T-helper 22 cell (primary cell): ENCODE data around the gene CPAMD8.
"Not testable (repeated sequence)": the region's sequence is repeated elsewhere in the genome, so short reads cannot be mapped to it uniquely, and the experiment has no call there.

Source experiments
- DNase-seq: peaks from one replicate; pipeline ENCODE4 v3.0.0-alpha.2; 2020; ENCODE audit warnings: low read depth

CPAMD8 gene

DNA sequence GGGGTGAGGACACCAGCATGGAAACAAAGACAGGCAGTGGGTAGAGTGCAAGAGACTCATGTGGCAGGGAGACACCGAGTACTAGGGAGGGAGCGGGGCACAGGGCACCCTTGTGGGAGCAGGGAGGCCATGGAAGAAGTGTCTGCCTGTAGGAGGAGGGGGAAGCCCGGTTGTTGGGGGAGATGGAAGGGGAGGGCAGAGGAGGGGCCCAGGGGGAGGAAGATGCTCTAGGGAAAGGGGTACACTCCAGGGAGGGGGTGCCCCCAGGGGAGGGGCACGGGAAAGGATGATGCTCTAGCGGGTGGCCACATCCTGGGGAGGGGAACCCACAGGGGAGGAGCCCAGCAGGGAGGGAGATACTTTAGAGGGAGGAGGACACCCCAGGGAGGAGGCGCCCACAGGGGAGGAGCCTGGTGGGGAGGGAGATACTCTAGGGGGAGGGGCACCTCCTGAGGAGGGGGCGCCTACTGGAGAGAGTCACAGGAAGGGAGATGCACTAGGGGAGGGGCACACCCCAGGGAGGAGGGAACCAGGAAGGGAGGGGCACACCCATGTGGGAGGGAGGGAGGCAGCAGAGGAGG is 24.9 kb downstream of the CPAMD8 start:
- peak; percentile 78 for DNase-seq

DNA sequence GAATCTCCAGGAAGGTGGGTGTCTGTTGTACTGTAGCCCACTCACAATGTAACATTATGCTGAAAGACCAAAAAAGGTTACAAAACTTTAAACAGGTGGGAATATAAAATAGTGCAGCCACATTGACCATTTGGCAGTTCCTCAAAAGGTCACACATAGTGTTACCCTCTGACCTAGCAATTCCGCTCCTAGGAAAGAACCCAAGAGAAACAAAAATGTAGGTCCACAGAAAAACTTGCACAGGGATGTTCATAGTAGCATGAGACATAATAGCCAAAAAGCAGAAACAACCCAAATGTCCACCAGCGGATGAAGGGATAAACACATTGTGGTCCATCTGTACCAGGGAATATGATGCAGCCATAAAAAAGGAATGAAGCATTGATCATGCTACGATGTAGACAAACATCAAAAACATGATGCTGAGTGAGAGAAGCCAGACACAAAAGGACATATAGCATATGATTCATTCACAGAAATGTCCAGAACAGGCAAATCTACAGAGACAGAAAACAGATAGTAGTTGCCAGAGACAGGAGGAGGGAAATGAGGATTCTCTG is 27.9 kb downstream of the CPAMD8 start:
- no peak for DNase-seq

DNA sequence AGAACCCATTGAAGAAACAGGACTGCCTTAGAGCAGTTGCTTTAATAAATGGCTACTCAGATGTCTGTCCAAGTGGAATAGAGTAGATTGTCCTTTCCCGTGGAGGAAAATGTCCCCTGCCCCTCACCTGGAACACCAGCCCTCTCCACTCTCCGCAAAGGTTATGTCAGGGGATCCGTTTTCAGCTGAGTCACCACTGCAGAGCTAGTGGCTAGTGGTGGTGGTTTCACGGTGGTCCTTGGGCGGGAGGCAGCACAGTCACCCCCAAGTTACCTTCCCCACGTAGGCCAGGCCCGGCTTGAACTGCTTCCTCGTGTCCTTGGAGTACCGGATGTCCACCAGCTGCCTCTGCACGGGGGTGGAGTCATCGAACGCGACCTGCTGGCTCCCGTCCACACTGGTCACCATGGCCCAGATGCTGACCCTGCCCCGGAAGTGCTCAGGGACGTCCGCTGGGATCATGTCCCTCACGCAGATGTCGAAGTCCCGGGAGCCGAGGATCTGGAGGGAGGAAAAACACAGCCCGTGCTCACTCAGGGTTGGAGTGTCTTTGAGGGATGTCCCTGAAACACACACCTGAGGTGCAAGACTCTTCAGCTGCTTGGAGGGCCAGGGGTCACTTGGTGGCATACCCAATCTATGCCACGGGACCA is 29.6 kb downstream of the CPAMD8 start:
- DNase-seq: not testable (repeated sequence)

DNA sequence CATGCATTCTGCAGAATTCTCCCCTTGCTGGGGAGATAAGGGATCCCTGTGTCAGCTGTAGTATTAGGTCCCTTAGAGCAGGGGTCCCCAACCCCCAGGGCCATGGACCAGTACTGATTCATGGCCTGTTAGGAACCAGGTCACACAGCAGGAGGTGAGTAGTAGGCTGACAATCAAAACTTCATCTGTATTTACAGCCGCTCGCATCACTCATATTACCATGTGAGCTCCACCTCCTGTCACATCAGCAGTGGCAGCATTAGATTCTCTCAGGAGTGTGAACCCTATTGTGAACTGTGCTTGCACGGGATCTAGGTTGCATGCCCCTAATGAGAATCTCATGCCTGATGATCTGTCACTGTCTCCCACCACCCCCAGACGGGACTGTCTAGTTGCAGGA is 37.9 kb downstream of the CPAMD8 start:
- no peak for DNase-seq

DNA sequence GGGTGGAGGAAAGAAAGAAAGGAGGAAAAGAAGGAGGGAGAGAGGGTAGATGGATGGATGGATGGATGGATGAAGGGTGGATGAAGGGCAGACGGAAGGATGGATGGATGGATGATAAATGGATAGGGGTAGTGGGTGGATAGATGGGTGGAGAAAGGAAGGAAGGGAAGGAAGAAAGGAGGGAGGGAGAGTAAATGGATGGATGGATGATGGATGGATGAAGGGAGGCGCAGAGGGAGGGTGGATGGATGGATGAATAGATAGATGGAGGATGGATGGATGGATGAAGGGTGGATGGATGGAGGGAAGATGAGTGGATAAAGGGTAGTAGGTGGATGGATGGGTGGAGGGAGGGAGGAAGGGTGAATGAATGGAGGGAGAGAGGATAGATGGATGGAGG is 41.2 kb downstream of the CPAMD8 start:
- DNase-seq: no peak

DNA sequence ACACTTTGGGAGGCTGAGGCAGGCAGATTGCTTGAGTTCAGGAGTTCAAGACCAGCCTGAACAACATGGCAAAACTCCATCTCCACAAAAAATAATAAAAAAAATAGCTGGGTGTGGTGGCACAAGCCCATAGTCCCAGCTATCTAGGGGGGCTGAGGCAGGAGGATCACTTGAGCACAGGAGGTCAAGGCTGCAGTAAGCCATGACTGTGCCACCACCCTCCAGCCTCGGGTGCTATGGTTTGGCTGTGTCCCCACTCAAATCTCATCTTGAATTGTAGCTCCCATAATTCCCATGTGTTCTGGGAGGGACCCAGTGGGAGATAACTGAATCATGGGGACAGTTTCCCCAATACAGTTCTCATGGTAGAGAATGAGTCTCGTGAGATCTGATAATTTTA is 44.0 kb downstream of the CPAMD8 start:
- not testable (repeated sequence) for DNase-seq

DNA sequence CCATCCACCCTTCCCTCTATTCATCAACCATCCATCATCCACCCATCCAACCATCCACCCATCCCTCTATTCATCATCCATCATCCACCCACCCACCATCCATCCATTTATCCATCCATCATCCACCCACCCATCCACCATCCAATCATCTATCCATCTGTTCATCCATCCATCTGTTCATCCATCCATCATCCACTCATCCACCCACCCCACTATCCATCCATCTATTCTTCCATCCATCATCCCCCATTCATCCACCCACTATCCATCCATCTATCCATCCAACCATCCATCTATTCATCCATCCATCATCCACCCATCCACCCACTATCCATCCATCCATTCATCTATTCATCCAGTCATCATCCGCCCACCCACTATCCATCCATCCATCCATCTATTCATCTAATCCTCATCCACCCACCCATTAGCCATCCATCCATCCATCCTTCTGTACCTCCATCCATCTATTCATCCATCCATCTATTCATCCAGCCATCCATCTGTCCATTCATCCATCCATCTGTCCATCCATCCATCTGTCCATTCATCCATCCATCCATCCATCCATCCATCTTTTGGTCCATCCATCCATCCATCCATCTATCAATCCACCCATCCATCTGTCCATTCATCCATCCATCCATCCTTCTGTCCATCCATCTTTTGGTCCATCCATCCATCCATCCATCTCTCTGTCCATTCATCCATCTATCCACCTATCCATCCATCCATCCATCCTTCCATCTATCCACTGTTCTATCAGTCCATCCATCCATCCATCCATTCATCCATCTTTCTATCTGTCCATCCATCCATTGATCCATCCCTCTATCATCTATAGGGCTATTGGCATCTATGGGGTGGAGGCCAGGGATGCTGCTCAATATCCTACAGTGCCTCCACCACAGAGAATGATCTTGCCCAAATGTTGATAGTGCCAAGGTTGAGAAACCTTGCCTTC is 47.5 kb downstream of the CPAMD8 start:
- DNase-seq: no peak

DNA sequence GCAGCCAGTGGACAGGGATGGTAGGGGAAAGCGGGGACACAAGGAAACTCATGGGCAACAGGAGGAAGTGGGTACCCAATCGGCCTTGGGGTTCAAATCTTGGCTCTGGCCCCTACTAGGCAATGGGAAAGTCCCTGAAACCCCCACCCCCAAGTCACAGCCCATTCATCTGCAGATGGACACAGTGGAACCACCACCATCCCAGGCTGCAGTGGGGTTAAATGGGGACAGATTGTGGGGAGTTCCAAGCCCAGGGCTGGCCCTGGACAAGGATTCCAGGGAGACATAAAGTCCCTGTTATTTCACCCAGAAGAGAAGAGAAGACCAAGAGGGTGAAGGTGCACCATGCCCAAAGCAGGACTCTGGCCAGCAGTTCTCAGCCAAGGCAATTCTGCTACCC is 48.5 kb downstream of the CPAMD8 start:
- no peak for DNase-seq

DNA sequence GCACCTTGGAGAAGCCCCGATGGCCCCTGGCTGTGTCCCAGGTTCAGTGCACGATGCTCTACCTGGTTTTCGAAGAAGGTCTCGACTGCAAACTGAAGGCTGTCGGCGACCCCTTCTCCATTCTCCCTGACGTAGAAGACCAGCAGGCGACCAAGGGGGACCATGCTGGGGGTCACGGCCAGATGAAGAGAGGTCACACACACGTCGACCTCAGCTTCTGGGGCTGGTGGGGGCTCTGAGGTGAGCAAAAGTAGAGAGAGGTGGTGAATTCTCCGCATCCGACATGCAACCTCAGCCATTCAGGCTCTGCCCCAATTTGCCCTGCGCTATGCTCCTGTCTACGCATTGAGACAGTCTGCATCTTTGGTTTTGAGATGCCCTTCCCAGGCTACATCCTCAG is 49.3 kb downstream of the CPAMD8 start:
- no peak for DNase-seq

DNA sequence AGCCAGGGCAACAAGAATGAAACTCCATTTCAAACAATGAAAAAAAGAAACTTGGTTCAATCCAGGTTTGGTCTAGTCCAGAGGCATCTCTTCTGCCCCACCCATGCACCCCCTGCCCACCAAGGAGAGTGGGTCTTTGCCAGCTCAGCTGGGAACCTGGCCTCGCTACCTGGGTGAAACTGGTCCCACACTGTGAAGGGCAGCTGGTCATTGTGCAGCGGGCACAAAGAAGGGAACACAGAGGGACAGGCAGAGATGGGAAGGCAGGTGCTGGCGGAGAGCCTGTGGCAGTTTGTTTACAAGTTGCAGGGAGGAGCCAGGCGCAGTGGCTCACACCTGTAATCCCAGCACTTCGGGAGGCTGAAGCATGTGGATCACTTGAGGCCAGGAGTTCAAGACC is 50.2 kb downstream of the CPAMD8 start:
- DNase-seq: no peak

DNA sequence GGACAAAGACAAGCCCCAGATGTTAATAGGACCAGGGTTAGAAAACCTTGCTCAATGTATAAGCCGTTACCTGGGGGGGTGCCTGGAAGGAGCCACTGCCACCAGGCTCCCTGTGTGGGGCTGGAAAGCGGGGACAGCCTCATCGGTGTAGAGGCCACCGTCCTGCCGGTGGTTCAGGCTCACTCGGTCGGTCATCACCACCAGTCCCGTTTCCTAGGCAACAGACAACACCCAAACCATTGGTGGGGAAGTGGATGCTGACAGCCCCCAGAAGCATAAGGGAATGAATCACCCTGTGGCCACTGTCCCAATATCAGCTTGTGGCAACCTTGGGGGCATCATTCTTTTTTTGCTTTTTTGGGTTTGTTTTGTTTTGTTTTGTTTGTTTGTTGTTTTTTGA is 55.8 kb downstream of the CPAMD8 start:
- no peak for DNase-seq

DNA sequence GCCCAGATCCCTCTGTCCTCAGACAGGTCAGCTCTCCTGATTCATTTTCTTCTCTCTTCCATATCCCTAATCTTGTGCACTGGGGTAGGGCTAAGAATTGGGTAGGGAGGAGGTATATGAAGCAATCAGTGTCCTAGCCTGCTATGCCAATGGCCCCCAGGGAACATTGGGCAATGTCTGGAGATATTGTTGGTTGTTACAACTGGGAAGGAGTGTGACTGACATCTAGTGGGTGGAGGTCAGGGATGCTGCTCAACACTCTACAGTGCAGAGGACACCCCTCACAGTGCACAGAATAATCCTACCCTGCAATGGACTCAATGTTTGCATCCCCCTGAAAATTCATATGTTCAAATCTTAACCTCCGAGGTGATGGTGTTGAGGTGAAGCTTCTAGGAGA is 57.5 kb downstream of the CPAMD8 start:
- no peak for DNase-seq

DNA sequence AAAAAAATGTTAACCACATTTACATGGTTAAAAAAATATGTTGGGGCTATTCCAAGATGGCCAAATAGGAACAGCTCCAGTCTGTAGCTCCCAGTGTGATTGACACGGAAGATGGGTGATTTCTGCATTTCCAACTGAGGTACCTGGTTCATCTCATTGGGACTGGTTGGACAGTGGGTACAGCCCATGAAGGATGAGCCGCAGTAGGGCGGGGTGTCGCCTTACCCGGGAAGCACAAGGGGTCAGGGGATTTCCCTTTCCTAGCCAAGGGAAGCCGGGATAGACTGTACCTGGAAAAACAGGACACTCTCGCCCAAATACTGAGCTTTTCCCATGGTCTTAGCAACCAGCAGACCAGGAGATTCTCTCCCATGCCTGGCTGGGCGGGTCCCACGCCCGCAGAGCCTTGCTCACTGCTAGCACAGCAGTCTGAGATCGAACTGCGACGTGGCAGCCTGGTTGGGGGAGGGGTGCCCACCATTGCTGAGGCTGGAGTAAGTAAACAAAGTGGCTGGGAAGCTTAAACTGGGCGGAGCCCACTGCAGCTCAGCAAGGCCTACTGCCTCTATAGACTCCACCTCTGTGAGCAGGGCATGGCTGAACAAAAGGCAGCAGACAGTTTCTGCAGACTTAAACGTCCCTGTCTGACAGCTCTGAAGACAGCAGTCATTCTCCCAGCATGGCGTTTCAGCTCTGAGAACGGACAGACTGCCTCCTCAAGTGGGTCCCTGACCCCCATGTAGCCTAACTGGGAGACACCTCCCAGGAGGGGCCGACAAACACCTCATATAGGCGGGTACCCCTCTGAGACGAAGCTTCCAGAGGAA is 65.4 kb downstream of the CPAMD8 start:
- DNase-seq: not testable (repeated sequence)

DNA sequence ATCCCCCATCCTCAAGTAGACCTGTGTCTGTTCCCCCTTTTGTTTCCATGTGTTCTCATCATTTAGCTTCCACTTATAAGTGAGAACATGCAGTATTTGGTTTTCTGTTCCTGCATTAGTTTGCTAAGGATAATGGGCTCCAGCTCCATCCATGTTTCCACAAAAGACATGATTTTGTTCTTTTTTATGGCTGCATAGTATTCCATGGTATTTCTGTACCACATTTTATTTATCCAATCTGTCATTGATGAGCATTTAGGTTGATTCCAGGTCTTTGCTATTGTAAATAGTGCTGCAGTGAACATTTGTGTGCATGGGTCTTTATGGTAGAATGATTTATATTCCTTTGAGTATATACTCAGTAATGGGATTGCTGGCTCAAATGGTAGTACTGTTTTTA is 68.3 kb downstream of the CPAMD8 start:
- DNase-seq: not testable (repeated sequence)

DNA sequence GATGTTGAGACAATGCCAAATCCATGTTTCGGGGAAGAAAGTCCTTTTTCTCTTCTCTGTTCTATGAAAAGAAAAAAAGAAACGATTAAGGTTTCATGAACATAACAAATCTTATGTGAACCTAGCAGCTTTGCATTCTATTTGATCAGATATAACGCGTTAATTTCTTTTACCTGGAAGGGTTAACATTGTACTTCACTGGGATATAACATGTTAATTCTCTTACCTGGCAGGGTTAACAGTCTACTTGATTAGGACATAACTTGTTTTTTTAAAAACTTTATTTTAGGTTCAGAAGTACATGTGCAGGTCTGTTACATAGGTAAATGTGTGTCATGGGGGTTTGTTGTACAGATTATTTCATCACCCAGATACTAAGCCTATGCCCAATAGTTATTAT is 68.8 kb downstream of the CPAMD8 start:
- no peak for DNase-seq

DNA sequence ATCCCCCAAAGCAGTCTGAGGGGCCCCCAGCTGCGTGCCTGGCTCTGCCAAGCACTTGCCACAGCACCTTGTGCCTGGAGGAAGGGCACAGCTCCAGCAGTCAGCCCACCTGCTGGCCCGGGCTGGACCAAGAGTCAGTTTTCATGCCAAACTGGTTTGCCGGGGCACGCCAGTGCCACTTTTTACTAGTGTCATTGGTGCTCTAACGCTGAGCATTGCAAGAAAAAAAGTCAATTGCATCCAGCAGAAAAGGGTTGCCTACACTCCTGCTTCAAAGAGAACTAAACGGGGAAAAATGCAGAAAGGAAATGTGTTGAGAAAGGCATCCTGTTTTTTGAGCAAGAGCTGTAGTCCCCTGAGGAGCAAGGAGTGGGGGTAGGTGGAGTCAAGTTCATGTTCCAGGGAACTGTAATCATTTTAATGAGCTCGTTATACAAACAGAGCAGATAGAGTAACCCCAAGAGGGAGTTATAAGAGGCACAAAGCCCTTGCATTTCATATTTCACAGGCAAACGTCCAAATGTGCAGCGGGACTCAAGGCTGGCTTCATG is 69.4 kb downstream of the CPAMD8 start:
- DNase-seq: no peak

DNA sequence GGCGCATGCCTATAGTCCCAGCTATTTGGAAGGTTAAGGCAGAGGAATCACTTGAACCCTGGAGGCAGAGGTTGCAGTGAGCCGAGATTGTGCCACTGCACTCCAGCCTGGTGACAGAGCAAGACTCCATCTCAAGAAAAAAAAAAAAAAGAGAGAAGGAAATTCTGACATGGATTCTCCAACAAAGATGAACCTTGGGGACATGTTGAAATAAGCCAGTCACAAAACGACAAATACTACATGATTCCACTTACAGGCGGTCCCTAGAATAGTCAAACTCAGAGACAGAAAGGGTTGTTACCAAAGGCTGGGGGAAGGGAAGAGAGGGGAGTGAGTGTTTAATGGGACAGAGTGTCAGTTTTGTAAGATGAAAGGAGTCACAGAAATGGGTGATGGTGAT is 71.4 kb downstream of the CPAMD8 start:
- DNase-seq: no peak

DNA sequence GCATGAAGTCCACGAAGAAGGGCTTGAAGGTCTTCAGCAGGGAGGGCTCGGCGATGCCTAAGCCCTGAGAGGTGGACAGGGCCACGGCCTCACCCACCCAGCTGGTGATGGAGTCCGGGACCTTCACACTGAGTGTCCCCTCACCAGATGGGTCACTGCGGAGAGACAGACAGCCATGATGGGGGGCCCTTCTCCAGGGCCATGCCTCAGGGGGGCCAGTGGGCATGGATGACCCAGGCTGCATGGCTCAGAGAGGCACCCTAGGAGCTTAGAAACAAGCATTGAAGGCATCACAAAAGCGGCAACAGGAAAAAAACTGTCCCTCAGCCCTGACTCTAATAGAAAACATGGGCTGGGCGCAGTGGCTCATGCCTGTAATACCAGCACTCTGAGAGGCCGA is 74.6 kb downstream of the CPAMD8 start:
- DNase-seq: no peak

DNA sequence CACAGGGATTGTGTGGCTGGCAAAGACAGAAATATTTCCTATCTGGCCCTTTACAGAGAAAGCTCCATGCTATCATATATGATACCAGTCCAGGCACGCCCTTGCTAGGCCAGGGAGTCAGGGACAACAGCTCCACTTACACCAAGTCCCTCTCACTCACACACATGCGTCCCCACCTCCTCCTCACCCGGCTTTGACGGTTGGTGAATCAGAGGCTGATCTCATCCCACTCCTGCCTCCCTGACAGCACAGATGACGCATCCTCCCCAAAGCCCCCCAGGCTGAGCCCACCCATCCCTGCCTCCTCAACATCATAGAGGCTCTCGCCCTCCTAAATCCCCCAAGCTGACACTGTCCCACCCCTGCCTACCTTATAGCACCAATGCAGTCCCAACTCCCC is 75.1 kb downstream of the CPAMD8 start:
- DNase-seq: no peak

DNA sequence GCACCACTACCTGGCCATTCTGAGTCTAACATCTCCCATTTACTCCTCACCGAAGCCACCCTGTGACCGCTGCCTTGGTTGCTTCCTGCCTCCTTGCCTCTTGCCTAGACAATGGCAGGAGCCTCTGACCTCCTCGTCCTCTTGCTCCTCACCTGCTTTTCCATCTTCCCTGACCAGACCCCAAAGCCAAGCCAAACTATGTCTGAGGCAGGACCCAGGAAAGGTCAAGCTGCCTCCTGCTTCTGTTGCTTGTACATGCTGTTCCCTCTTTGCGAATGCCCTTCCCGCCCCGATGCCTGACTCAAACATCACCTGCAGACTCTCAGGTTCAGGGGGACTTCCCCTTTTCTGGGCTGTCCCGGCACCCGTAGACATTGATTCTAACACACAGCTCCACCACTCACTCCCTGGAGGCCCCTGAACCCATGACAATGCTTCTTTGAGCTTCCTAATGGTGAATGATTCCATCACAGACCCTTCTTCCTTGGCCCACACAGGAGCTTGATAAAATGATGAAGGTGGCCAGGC is 77.0 kb downstream of the CPAMD8 start:
- no peak for DNase-seq
